ENCODE measurements around the gene EFHC2.
"Not testable (repeated sequence)": the region's sequence is repeated elsewhere in the genome, so short reads cannot be mapped to it uniquely, and the experiment has no call there.

The EFHC2 gene

GRCh38 chrX:44261286-44261685 lies 82.2 kb downstream of the EFHC2 start:
- DNase-seq (no peak), ATAC-seq (no peak)
- no peak overlapping the region for H3K27ac Mint-ChIP-seq
- H3K27me3 Mint-ChIP-seq, result no peaks in the 10 kb centered on the region
- peaks cover 33% of the 10 kb centered on the region for H3K4me1 Mint-ChIP-seq
- no peak overlapping the region for H3K4me3 Mint-ChIP-seq
- H3K9me3 Mint-ChIP-seq, result peaks cover under 1 to 5% of the 10 kb centered on the region in 2 donors

DNA sequence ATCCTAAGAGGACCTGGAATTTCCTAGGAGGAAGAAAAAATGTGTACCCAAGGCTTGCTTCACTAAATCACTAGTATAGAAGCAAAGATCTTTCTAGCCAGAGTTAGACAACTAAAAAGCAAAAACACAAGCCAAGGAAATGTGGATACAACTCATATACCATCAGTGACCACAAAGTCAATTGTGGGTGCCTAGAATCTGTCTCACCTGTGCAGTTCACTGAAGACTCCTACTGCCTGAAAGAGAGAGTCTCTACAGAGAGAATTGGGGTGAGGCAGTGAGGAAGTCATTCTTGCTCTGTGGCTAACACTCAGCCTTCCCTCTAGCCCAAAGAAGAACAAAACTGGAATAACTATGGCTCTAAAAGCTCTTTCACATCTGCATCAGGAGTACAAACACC lies 82.9 kb downstream of the EFHC2 start:
- Mint-ChIP-seq H3K4me1 (peaks cover 30% of the 10 kb centered on the region), H3K27me3 (no peaks in the 10 kb centered on the region), H3K9me3 (peaks cover 7 to 11% of the 10 kb centered on the region in 2 donors), H3K27ac (no peak overlapping the region), H3K4me3 (no peak overlapping the region)
- no peak for ATAC-seq
- DNase-seq, result no peak

- Mint-ChIP-seq H3K9me3 (peaks cover 22 to 24% of the 10 kb centered on the region in 2 donors), H3K27ac (peak overlapping the region in 1 of 2 donors; percentile 61), H3K4me1 (peaks cover 31% of the 10 kb centered on the region)
- ATAC-seq, DNase-seq, H3K27me3 Mint-ChIP-seq, H3K4me3 Mint-ChIP-seq: not testable (repeated sequence)
Measured at GRCh38 chrX:44255742-44256141, 87.7 kb downstream of the EFHC2 start.

- Mint-ChIP-seq H3K4me1 (peaks cover 20% of the 10 kb centered on the region), H3K4me3 (peak overlapping the region; percentile 60 to 66), H3K27me3 (no peaks in the 10 kb centered on the region), H3K27ac (peak overlapping the region; percentile 33 to 78), H3K9me3 (peaks cover 22 to 24% of the 10 kb centered on the region in 2 donors)
- ATAC-seq (peak; percentile 9), DNase-seq (no peak)
Measured at GRCh38 chrX:44253575-44253942, 89.9 kb downstream of the EFHC2 start.

DNA sequence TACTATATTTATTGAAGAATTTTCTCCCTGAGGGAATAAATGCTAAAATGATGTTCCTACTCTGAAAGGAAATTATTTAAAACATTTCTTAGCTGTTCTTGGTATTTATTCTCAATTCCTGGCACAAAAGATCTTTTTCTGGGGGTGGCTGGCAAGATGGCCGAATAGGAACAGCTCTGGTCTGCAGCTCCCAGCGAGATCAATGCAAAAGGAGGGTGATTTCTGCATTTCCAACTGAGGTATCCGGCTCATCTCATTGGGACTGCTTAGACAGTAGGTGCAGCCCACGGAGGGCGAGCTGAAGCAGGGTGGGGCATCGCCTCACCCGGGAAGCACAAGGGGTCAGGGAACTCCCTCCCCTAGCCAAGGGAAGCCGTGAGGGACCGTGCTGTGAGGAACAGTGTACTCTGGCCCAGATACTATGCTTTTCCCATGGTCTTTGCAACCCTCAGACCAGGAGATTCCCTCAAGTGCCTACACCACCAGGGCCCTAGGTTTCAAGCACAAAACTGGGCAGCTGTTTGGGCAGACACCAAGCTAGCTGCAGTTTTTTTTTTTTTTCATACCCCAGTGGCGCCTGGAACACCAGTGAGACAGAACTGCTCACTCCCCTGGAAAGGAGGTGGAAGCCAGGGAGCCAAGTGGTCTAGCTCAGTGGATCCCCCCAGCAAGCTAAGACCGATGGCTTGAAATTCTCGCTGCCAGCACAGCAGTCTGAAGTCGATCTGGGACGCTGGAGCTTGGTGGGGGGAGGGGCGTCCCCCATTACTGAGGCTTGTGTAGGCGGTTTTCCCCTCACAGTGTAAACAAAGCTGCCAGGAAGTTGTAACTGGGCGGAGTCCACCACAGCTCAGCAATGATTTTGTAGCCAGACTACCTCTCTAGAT lies 90.5 kb downstream of the EFHC2 start:
- H3K9me3 Mint-ChIP-seq, result peaks cover 22 to 24% of the 10 kb centered on the region in 2 donors
- peak overlapping the region; percentile 60 to 66 for H3K4me3 Mint-ChIP-seq
- peaks cover 20% of the 10 kb centered on the region for H3K4me1 Mint-ChIP-seq
- not testable (repeated sequence) for H3K27me3 Mint-ChIP-seq
- ATAC-seq, result peak; percentile 81
- peak overlapping the region; percentile 25 to 34 for H3K27ac Mint-ChIP-seq
- DNase-seq, result peak; percentile 34 to 61

- H3K27ac Mint-ChIP-seq, result no peak overlapping the region
- ATAC-seq (no peak), DNase-seq (no peak)
- H3K4me1 Mint-ChIP-seq, result peaks cover 8% of the 10 kb centered on the region
- H3K4me3 Mint-ChIP-seq, result no peak overlapping the region
- no peaks in the 10 kb centered on the region for H3K27me3 Mint-ChIP-seq
- no peaks in the 10 kb centered on the region for H3K9me3 Mint-ChIP-seq
Measured at GRCh38 chrX:44247468-44247867, 96.0 kb downstream of the EFHC2 start.

GRCh38 chrX:44246826-44247225 lies 96.6 kb downstream of the EFHC2 start:
- H3K27ac Mint-ChIP-seq, result no peak overlapping the region
- H3K4me3 Mint-ChIP-seq, result no peak overlapping the region
- DNase-seq (no peak), ATAC-seq (no peak)
- H3K4me1 Mint-ChIP-seq, result peaks cover 8% of the 10 kb centered on the region
- no peaks in the 10 kb centered on the region for H3K9me3 Mint-ChIP-seq
- H3K27me3 Mint-ChIP-seq, result no peaks in the 10 kb centered on the region

DNA sequence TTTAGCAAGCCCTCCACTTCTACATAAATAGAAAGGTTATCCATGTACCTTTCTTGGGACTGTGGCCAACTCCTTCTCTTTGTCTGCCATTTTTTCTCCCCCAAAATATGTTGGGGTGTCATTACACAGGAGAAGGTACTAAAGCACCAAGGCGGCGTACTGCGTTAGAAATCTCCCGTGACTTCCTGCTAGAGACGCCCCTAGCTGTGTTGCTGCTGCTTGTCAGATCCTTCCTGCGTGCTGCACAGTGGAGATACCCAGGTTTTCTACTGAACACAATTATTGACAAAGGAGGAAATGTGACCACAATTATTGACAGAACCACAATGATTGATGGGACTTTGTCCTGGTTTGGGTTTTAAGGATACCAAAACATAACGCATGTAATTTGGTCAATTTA lies 97.7 kb downstream of the EFHC2 start:
- Mint-ChIP-seq H3K27ac (peak overlapping the region in 1 of 2 donors; percentile 46), H3K9me3 (no peaks in the 10 kb centered on the region), H3K27me3 (no peaks in the 10 kb centered on the region), H3K4me1 (peaks cover 8% of the 10 kb centered on the region), H3K4me3 (peak overlapping the region in 1 of 2 donors; percentile 22)
- ATAC-seq, result peak; percentile 69
- DNase-seq, result peak; percentile 7 to 11

GRCh38 chrX:44244008-44244407 lies 99.5 kb downstream of the EFHC2 start:
- ATAC-seq (no peak), DNase-seq (no peak)
- H3K27me3 Mint-ChIP-seq, result no peaks in the 10 kb centered on the region
- no peak overlapping the region for H3K4me3 Mint-ChIP-seq
- no peaks in the 10 kb centered on the region for H3K9me3 Mint-ChIP-seq
- H3K4me1 Mint-ChIP-seq, result peaks cover 8% of the 10 kb centered on the region
- no peak overlapping the region for H3K27ac Mint-ChIP-seq

- Mint-ChIP-seq H3K27ac (no peak overlapping the region), H3K4me3 (no peak overlapping the region), H3K9me3 (peaks cover 0 to 7% of the 10 kb centered on the region in 2 donors), H3K4me1 (peaks cover 8% of the 10 kb centered on the region), H3K27me3 (no peaks in the 10 kb centered on the region)
- ATAC-seq, result no peak
- DNase-seq, result no peak
Measured at GRCh38 chrX:44241546-44241945, 101.9 kb downstream of the EFHC2 start.

DNA sequence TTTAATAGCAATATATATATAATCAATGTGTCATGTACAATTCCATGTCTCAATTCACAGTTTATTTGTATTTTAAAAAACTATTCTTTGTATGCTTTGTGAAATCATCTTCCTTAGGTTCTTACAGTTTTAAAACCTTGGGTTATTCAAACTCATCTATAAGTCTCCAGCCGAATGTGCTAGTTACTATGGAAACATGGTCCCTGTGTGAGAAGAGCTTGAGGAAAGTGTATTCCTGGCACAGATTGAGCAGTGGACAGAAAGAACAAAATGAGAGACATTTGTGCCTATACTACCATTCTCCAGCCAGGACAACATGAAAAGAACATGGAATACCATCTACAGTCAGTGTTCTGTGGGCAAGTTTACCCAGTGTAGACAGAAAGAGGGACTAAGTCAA lies 103.4 kb downstream of the EFHC2 start:
- H3K4me3 Mint-ChIP-seq, result no peak overlapping the region
- H3K27ac Mint-ChIP-seq, result no peak overlapping the region
- H3K27me3 Mint-ChIP-seq, result no peaks in the 10 kb centered on the region
- DNase-seq, result no peak
- ATAC-seq, result no peak
- H3K4me1 Mint-ChIP-seq, result peaks cover 12% of the 10 kb centered on the region
- H3K9me3 Mint-ChIP-seq, result peaks cover 0 to 7% of the 10 kb centered on the region in 2 donors

DNA sequence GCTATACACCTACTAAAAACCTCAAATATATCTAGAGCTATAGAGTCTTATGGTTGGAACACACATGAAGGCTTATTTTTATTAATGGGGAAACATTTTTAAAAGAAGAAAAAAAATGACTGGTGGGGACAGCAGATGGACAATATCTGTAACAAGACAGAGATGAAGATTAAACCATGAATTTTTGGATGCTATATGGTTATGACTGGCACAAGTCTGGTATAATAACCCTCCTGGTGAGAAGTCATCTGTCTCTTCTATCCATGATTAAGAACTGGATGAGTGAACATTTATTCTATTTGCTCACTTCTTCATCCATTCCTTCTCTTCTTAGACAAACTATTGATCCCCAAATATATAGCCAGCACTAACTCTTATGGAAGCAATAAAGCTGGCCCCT lies 104.4 kb downstream of the EFHC2 start:
- Mint-ChIP-seq H3K4me3 (no peak overlapping the region), H3K9me3 (peaks cover 0 to 7% of the 10 kb centered on the region in 2 donors), H3K27me3 (no peaks in the 10 kb centered on the region), H3K27ac (no peak overlapping the region), H3K4me1 (peaks cover 9% of the 10 kb centered on the region)
- ATAC-seq, result no peak
- DNase-seq, result no peak

GRCh38 chrX:44235534-44235933 lies 107.9 kb downstream of the EFHC2 start:
- Mint-ChIP-seq H3K27me3 (no peaks in the 10 kb centered on the region), H3K9me3 (peaks cover 0 to 7% of the 10 kb centered on the region in 2 donors), H3K4me3 (no peak overlapping the region), H3K27ac (no peak overlapping the region), H3K4me1 (peaks cover 4% of the 10 kb centered on the region)
- DNase-seq, result no peak
- ATAC-seq, result no peak

DNA sequence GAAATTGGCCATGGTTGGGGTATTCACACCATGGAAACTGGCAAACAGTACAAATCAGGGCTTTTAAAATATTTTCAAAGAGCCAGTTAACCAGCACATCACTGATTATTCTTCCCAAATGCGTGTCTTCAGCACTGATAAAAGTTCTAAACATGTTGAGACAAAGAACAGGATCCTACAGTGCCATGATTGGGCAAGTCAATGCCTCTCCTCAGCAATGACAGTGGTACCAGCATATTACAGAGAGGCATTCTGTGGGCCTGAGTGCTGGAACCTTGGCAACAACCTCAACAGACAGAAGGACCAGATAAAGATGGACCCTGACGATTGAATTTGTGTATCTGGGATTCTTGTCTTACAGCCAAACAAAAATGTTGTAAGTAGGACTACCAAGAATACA lies 108.9 kb downstream of the EFHC2 start:
- no peak for DNase-seq
- Mint-ChIP-seq H3K4me1 (peaks cover 4% of the 10 kb centered on the region), H3K9me3 (peaks cover 0 to 7% of the 10 kb centered on the region in 2 donors), H3K27me3 (no peaks in the 10 kb centered on the region), H3K27ac (no peak overlapping the region), H3K4me3 (no peak overlapping the region)
- ATAC-seq, result no peak

GRCh38 chrX:44234116-44234515 lies 109.4 kb downstream of the EFHC2 start:
- peaks cover 0 to 7% of the 10 kb centered on the region in 2 donors for H3K9me3 Mint-ChIP-seq
- no peak overlapping the region for H3K4me3 Mint-ChIP-seq
- DNase-seq (no peak), ATAC-seq (no peak)
- H3K4me1 Mint-ChIP-seq, result peaks cover 4% of the 10 kb centered on the region
- peak overlapping the region in 1 of 2 donors; percentile 55 for H3K27ac Mint-ChIP-seq
- no peaks in the 10 kb centered on the region for H3K27me3 Mint-ChIP-seq

- H3K4me1 Mint-ChIP-seq, result peaks cover 4% of the 10 kb centered on the region
- no peak overlapping the region for H3K4me3 Mint-ChIP-seq
- H3K9me3 Mint-ChIP-seq, result no peaks in the 10 kb centered on the region
- ATAC-seq (no peak), DNase-seq (no peak)
- H3K27me3 Mint-ChIP-seq, result no peaks in the 10 kb centered on the region
- peak overlapping the region in 1 of 2 donors; percentile 27 for H3K27ac Mint-ChIP-seq
Measured at GRCh38 chrX:44232081-44232480, 111.4 kb downstream of the EFHC2 start.
